Skin of body (tissue), 2 donors: Measurements from ENCODE around the gene ITGB1BP1. TPM values are rescaled to one million over a fixed set of nuclear protein-coding genes. Genes with fewer than 3 reads are reported as not detected.
A peak's percentile ranks its signal among the peaks of the same experiment; 100 is the strongest.
"Not testable (repeated sequence)": the region's sequence is repeated elsewhere in the genome, so short reads cannot be mapped to it uniquely, and the experiment has no call there.

ENCODE experiments used
- DNase-seq: peaks from one replicate; lab custom pipeline; 2025; lab: John Stamatoyannopoulos, UW
- total RNA-seq: library from RNA; depleted of rRNA; stranded (reverse); fragments of >200 nt; gene quantifications from one replicate; pipeline ENCODE4 v1.2.3, GENCODE V29; 2014

The ITGB1BP1 gene
- total RNA-seq, 1 donor from 2014 or later, result 39.1 TPM

- DNase-seq, result no peak
Observed at GRCh38 chr2:9401059-9401547, 22.2 kb downstream of the ITGB1BP1 start.

- peak; percentile 16 for DNase-seq
Observed at GRCh38 chr2:9400268-9401058, 22.9 kb downstream of the ITGB1BP1 start.

GRCh38 chr2:9398881-9399780 lies 24.2 kb downstream of the ITGB1BP1 start:
- peak; percentile 41 for DNase-seq

- not testable (repeated sequence) for DNase-seq
Observed at GRCh38 chr2:9398251-9398650, 25.1 kb downstream of the ITGB1BP1 start.

- no peak for DNase-seq
Observed at GRCh38 chr2:9397201-9397600, 26.1 kb downstream of the ITGB1BP1 start.

- DNase-seq, result no peak
Observed at GRCh38 chr2:9394816-9395215, 28.5 kb downstream of the ITGB1BP1 start.

- peak; percentile 55 for DNase-seq
Observed at GRCh38 chr2:9392898-9393765, 30.2 kb downstream of the ITGB1BP1 start.

GRCh38 chr2:9391961-9392720 lies 31.2 kb downstream of the ITGB1BP1 start:
- DNase-seq, result no peak

GRCh38 chr2:9390991-9391390 lies 32.3 kb downstream of the ITGB1BP1 start:
- DNase-seq, result no peak

GRCh38 chr2:9390151-9390850 lies 33.0 kb downstream of the ITGB1BP1 start:
- DNase-seq, result no peak

- DNase-seq, result no peak
Observed at GRCh38 chr2:9388950-9389911, 34.1 kb downstream of the ITGB1BP1 start.

- no peak for DNase-seq
Observed at GRCh38 chr2:9388199-9388681, 35.1 kb downstream of the ITGB1BP1 start.

GRCh38 chr2:9385841-9386240 lies 37.5 kb downstream of the ITGB1BP1 start:
- DNase-seq, result no peak

- no peak for DNase-seq
Observed at GRCh38 chr2:9384521-9384920, 38.8 kb downstream of the ITGB1BP1 start.

- no peak for DNase-seq
Observed at GRCh38 chr2:9382604-9383235, 40.6 kb downstream of the ITGB1BP1 start.

- peak; percentile 64 for DNase-seq
Observed at GRCh38 chr2:9380702-9381628, 42.4 kb downstream of the ITGB1BP1 start.

- DNase-seq, result no peak
Observed at GRCh38 chr2:9379391-9379755, 44.0 kb downstream of the ITGB1BP1 start.
